ENCODE measurements around the gene APOC3.
"Not testable (repeated sequence)": the region's sequence is repeated elsewhere in the genome, so short reads cannot be mapped to it uniquely, and the experiment has no call there.

Gene APOC3

GRCh38 chr11:116829525-116830183, at the start of gene APOC3:
Gene APOC3 (plus strand): TSS chr11:116829907. CDS start chr11:116830583, 676 bp downstream.
- DNase-seq, result no peak

GRCh38 chr11:116782728-116783127, 47.0 kb upstream of the APOC3 start:
- DNase-seq, result no peak

GRCh38 chr11:116786326-116786725, 43.4 kb upstream of the APOC3 start:
- DNase-seq, result no peak

- DNase-seq, result no peak
Measured at GRCh38 chr11:116786966-116787365, 42.7 kb upstream of the APOC3 start.

- DNase-seq, result no peak
Measured at GRCh38 chr11:116787436-116787785, 42.3 kb upstream of the APOC3 start.

- DNase-seq, result peak; percentile 75
Measured at GRCh38 chr11:116787786-116788486, 41.8 kb upstream of the APOC3 start, which contains the start of gene ZPR1. Gene ZPR1 (minus strand): TSS chr11:116788023. CDS start chr11:116787990, 33 bp downstream.

- no peak for DNase-seq
Measured at GRCh38 chr11:116788534-116788933, 41.2 kb upstream of the APOC3 start.

GRCh38 chr11:116788975-116789374, 40.7 kb upstream of the APOC3 start:
- no peak for DNase-seq

- DNase-seq, result no peak
Measured at GRCh38 chr11:116790167-116791001, 39.3 kb upstream of the APOC3 start.

- peak; percentile 83 for DNase-seq
Measured at GRCh38 chr11:116791002-116791812, 38.5 kb upstream of the APOC3 start.

GRCh38 chr11:116791813-116792143, 37.9 kb upstream of the APOC3 start, which contains the start of gene APOA5:
Gene APOA5 (minus strand): TSS chr11:116791879. CDS start chr11:116791860, 19 bp downstream.
- DNase-seq, result no peak

GRCh38 chr11:116792144-116792868, 37.4 kb upstream of the APOC3 start:
- DNase-seq, result no peak

GRCh38 chr11:116792869-116793771, 36.6 kb upstream of the APOC3 start:
- DNase-seq, result no peak

GRCh38 chr11:116793772-116794097, 36.0 kb upstream of the APOC3 start:
- DNase-seq, result no peak

GRCh38 chr11:116794851-116795250, 34.9 kb upstream of the APOC3 start:
- DNase-seq, result no peak

- no peak for DNase-seq
Measured at GRCh38 chr11:116796548-116796947, 33.2 kb upstream of the APOC3 start.

- DNase-seq, result no peak
Measured at GRCh38 chr11:116797816-116798215, 31.9 kb upstream of the APOC3 start.

GRCh38 chr11:116798368-116798767, 31.3 kb upstream of the APOC3 start:
- DNase-seq, result no peak

- DNase-seq, result no peak
Measured at GRCh38 chr11:116800610-116801009, 29.1 kb upstream of the APOC3 start.

GRCh38 chr11:116801662-116802061, 28.0 kb upstream of the APOC3 start:
- not testable (repeated sequence) for DNase-seq

- DNase-seq, result no peak
Measured at GRCh38 chr11:116804001-116804400, 25.7 kb upstream of the APOC3 start.

All from NCI-H1092 (cell line).